Spleen (tissue), 11 donors: ENCODE results near the gene FLT3LG. TPM values are rescaled to one million over a fixed set of nuclear protein-coding genes. Genes with fewer than 3 reads are reported as not detected.

Experiments used
- DNase-seq: peaks from one replicate; pipeline ENCODE4 v3.0.0-alpha.2; 2020
- H3K27ac ChIP-seq, 8 donors: fragments of 200-600 bp; sonication (generic) in 7 of 8; 1 replicate in 4 of 8; 2 replicates in 4 of 8; pipeline versions ENCODE4 v1.5.0 to v1.8.0; 2016 to 2021; ENCODE audit warnings: inconsistent platforms in 4 of 8, mild to moderate bottlenecking in 4 of 8, moderate library complexity in 1 of 8
- H3K27me3 ChIP-seq, 7 donors: fragments of 200-600 bp; sonication (generic) in 6 of 7; replicated peaks in 1 of 7; 1 replicate in 4 of 7; 2 replicates in 3 of 7; pipeline versions ENCODE4 v1.5.0 to v1.8.0; 2016 to 2021; ENCODE audit warnings: inconsistent platforms in 3 of 7, mild to moderate bottlenecking in 1 of 7
- H3K36me3 ChIP-seq, 6 donors: fragments of 200-600 bp; sonication (generic) in 5 of 6; 1 replicate in 4 of 6; 2 replicates in 2 of 6; pipeline versions ENCODE4 v1.5.0 to v1.8.0; 2016 to 2021; ENCODE audit warnings: inconsistent platforms in 2 of 6
- H3K4me1 ChIP-seq, 6 donors: fragments of 200-600 bp; sonication (generic) in 5 of 6; 1 replicate in 3 of 6; 2 replicates in 3 of 6; pipeline versions ENCODE4 v1.5.0 to v1.8.0; 2016 to 2021; ENCODE audit warnings: inconsistent platforms in 3 of 6
- H3K4me3 ChIP-seq, 8 donors: fragments of 200-600 bp; sonication (generic) in 7 of 8; 1 replicate in 4 of 8; 2 replicates in 4 of 8; pipeline versions ENCODE4 v1.5.0 to v1.8.0; 2016 to 2021; ENCODE audit warnings: inconsistent platforms in 4 of 8, mild to moderate bottlenecking in 4 of 8, moderate library complexity in 2 of 8
- H3K9me3 ChIP-seq, 8 donors: fragments of 200-600 bp; sonication (generic) in 7 of 8; 1 replicate in 4 of 8; 2 replicates in 4 of 8; pipeline versions ENCODE4 v1.5.0 to v1.8.0; 2016 to 2021; ENCODE audit warnings: inconsistent platforms in 4 of 8
- CTCF ChIP-seq, 11 experiments: fragments of 200-600 bp in 7 of 11; fragments of 450-650 bp in 4 of 11; sonication (generic) in 4 of 11; IDR thresholded peaks in 8 of 11; conservative IDR thresholded peaks in 3 of 11; 1 replicate in 7 of 11; 2 replicates in 4 of 11; pipeline versions ENCODE4 v1.4.0 to v1.8.0; 2016 to 2021; ENCODE audit warnings: antibody characterized with exemption in 11 of 11, inconsistent platforms in 4 of 11, mild to moderate bottlenecking in 1 of 11
- POLR2A ChIP-seq, 3 donors: fragments of 450-650 bp; IDR thresholded peaks; one replicate each; pipeline ENCODE4 v1.5.1; 2017; ENCODE audit warnings: antibody characterized with exemption in 3 of 3, mild to moderate bottlenecking in 1 of 3
- POLR2AphosphoS5 ChIP-seq, 3 donors: sonication (generic); formaldehyde crosslinking; IDR thresholded peaks; one replicate each; pipeline ENCODE4 v1.5.1; 2017; ENCODE audit warnings: antibody characterized with exemption in 3 of 3
- WGBS, 5 donors: extraction: QIAGEN DNeasy Blood & Tissue Kit in 3 of 5; methylation state at CpG; one replicate each; pipeline versions ENCODE4 v1.1.5 to v1.1.7; 2013 to 2018; 5-methylcytosine and 5-hydroxymethylcytosine counted together
- intact Hi-C: fragments of 100-400 bp; cut with DNase I; formaldehyde crosslinking; loops from one replicate; pipeline ENCODE4 v1.15.0; 2023; ENCODE audit warnings: low total_unique reads
- polyA plus RNA-seq, 3 donors: library from polyadenylated mRNA; stranded (reverse); fragments of 200-250 nt; gene quantifications; one replicate each; pipeline ENCODE4 v1.2.1, GENCODE V29; 2013
- total RNA-seq, 7 donors: library from RNA; depleted of rRNA in 3 of 7; stranded (reverse); fragments of >200 nt in 3 of 7; fragmentation: NEBNext Ultra II Directional in 4 of 7; extraction: Animal tissue kit (Norgen Biotek cat#: 25700) in 4 of 7; gene quantifications; one replicate each; pipeline versions ENCODE4 v1.1.0 to v1.2.1, GENCODE V29; 2016 to 2021
- donor health status: healthy with polysubstance abuse.
- donor health status: DM: no; HTN: no; CAD: no; lungs with moderate emphysema.
- donor health status: DM: no; HTN: no; CAD: no.
- donor health status: Bipolar disorder and iron deficiency.
- donor health status: healthy.
- donor health status: DM: no; HTN: no; CAD: no.
- donor health status: DM: yes; HTN: yes; CAD: no.

FLT3LG gene
- total and polyA plus RNA-seq, 10 donors: 11.2 to 32.8 (median 22.0) TPM

GRCh38 chr19:49497789-49498103, 23.7 kb downstream of the FLT3LG start:
- Histone ChIP-seq H3K9me3 (no peaks in the 10 kb centered on the region), H3K36me3 (peaks cover 6 to 39% (median 35%) of the 10 kb centered on the region in 6 donors), H3K27me3 (no peaks in the 10 kb centered on the region), H3K4me3 (peak overlapping the region in 7 of 8 donors; percentile 65 to 91 (median 79)), H3K4me1 (peaks cover 34 to 82% (median 72%) of the 10 kb centered on the region in 6 donors), H3K27ac (peak overlapping the region in 7 of 8 donors; percentile 94 to 100 (median 98))
- intact Hi-C loops: no loop called here
- TF ChIP-seq CTCF (IDR thresholded peaks at IDR 0.05 in 8 of 11, conservative IDR thresholded peaks at IDR 0.05 in 3 of 11) (no peak), POLR2AphosphoS5 (IDR thresholded peaks at IDR 0.05) (no peak), POLR2A (IDR thresholded peaks at IDR 0.05) (no peak)
- no peak for DNase-seq
- WGBS, 5 donors: 75 to 88% (median 84%) methylated on average over 12 of the region's 12 CpGs

- Histone ChIP-seq H3K4me1 (peaks cover 37 to 90% (median 76%) of the 10 kb centered on the region in 6 donors), H3K36me3 (peaks cover 6 to 32% (median 28%) of the 10 kb centered on the region in 6 donors), H3K9me3 (no peaks in the 10 kb centered on the region), H3K4me3 (peak overlapping the region in 7 of 8 donors; percentile 52 to 91 (median 77)), H3K27me3 (no peaks in the 10 kb centered on the region), H3K27ac (peak overlapping the region in 7 of 8 donors; percentile 90 to 100 (median 98))
- no peak for TF ChIP-seq CTCF (IDR thresholded peaks at IDR 0.05 in 8 of 11, conservative IDR thresholded peaks at IDR 0.05 in 3 of 11)
- TF ChIP-seq POLR2A (IDR thresholded peaks at IDR 0.05): no peak
- no peak for TF ChIP-seq POLR2AphosphoS5 (IDR thresholded peaks at IDR 0.05)
- no peak for DNase-seq
- intact Hi-C loops: no loop called here
- WGBS, 5 donors: 74 to 80% (median 75%) methylated on average over 7 of the region's 7 CpGs
These were observed 24.5 kb downstream of the FLT3LG start for GRCh38 chr19:49498475-49498874.

- no peaks in the 10 kb centered on the region for H3K9me3 ChIP-seq
- H3K27ac ChIP-seq: peak overlapping the region; percentile 89 to 100 (median 96)
- no peaks in the 10 kb centered on the region for H3K27me3 ChIP-seq
- intact Hi-C loops: no loop called here
- H3K4me1 ChIP-seq: peaks cover 37 to 88% (median 75%) of the 10 kb centered on the region in 6 donors
- TF ChIP-seq POLR2AphosphoS5 (IDR thresholded peaks at IDR 0.05) (no peak), POLR2A (IDR thresholded peaks at IDR 0.05) (no peak), CTCF (IDR thresholded peaks at IDR 0.05 in 8 of 11, conservative IDR thresholded peaks at IDR 0.05 in 3 of 11) (no peak)
- H3K36me3 ChIP-seq: peaks cover 6 to 32% (median 28%) of the 10 kb centered on the region in 6 donors
- peak overlapping the region; percentile 42 to 91 (median 71) for H3K4me3 ChIP-seq
- WGBS, 5 donors: 52 to 70% (median 65%) methylated on average over 18 to 19 of the region's 19 CpGs
- peak; percentile 81 for DNase-seq
These were observed 25.1 kb downstream of the FLT3LG start for GRCh38 chr19:49499030-49499670.

GRCh38 chr19:49502866-49503581, 29.0 kb downstream of the FLT3LG start:
- peak overlapping the region in 3 of 8 donors; percentile 99 to 100 (median 99) for H3K27ac ChIP-seq

More at GRCh38 chr19:49502866-49503581, 29.0 kb downstream of the FLT3LG start:
- TF ChIP-seq POLR2A (IDR thresholded peaks at IDR 0.05) (no peak), CTCF (IDR thresholded peaks at IDR 0.05 in 8 of 11, conservative IDR thresholded peaks at IDR 0.05 in 3 of 11) (peak in 10 of 11 experiments; percentile 30 to 76 (median 70))
- no peaks in the 10 kb centered on the region for H3K27me3 ChIP-seq
- intact Hi-C loops: loop anchor here (2.0 kb wide), 1 partner anchor 44 kb away; no protein-coding TSS in a partner anchor
- peaks cover 5 to 22% (median 20%) of the 10 kb centered on the region in 6 donors for H3K36me3 ChIP-seq
- no peak for DNase-seq
- no peak overlapping the region for H3K4me3 ChIP-seq
- H3K9me3 ChIP-seq: no peaks in the 10 kb centered on the region
- peaks cover 29 to 73% (median 58%) of the 10 kb centered on the region in 6 donors for H3K4me1 ChIP-seq
- WGBS, 5 donors: 50 to 61% (median 55%) methylated on average over 14 of the region's 14 CpGs
